ENCODE measurements around the gene BSPRY.

Gene BSPRY

DNA sequence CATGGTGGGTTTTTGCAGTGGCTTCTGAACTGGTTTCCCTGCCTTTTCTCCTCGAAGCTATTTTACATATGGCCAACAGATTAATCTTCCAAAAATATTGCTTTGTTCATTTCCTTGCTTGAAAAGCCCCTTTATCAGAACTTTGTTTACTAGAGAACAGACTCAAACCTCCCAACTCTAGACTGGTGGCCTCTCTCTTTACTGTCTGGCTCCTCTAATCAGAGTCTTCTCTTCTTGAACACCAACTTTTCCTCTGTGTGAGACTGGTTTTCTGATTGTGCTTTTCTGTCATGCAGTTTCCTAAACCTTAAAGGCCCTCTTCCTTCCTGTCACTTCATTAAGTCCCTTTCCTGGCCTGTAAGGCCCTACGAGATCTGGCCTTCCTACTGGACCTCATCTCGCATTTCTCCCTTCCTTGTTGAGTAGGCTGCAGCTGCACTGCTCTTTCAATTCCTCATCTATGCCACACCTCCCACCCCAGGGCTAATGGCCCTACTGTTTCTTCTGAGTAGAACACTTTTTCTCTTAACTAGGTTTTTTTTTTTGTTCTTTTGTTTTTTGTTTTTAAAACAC lies 66.9 kb downstream of the BSPRY start:
- Histone ChIP-seq H3K9ac (ENCODE audit: low read length) (no peak overlapping the region), H3K79me2 (ENCODE audit: insufficient read depth, low read length) (no peaks in the 10 kb centered on the region), H3K27me3 (ENCODE audit: low read length) (no peaks in the 10 kb centered on the region), H3K4me3 (ENCODE audit: insufficient read depth, low read length, poor library complexity, severe bottlenecking) (no peak overlapping the region), H2AFZ (ENCODE audit: low read depth, low read length, severe bottlenecking) (peak overlapping the region; percentile 17), H3F3A (ENCODE audit: insufficient read depth) (no peaks in the 10 kb centered on the region), H3K9me3 (ENCODE audit: insufficient read depth, low read length) (no peaks in the 10 kb centered on the region), H4K20me1 (ENCODE audit: low read depth, low read length) (no peaks in the 10 kb centered on the region), H3K27ac (ENCODE audit: low read depth, low read length) (peak overlapping the region; percentile 9; the same call in 1 of the 2 replicates), H3K4me2 (ENCODE audit: low read depth, low read length, poor library complexity, severe bottlenecking) (peak overlapping the region; percentile 25), H3K9me2 (replicated peaks; ENCODE audit: insufficient read depth, low read length) (no peaks in the 10 kb centered on the region), H3K36me3 (ENCODE audit: low read length) (no peaks in the 10 kb centered on the region)
- TF ChIP-seq, protein P1, sequence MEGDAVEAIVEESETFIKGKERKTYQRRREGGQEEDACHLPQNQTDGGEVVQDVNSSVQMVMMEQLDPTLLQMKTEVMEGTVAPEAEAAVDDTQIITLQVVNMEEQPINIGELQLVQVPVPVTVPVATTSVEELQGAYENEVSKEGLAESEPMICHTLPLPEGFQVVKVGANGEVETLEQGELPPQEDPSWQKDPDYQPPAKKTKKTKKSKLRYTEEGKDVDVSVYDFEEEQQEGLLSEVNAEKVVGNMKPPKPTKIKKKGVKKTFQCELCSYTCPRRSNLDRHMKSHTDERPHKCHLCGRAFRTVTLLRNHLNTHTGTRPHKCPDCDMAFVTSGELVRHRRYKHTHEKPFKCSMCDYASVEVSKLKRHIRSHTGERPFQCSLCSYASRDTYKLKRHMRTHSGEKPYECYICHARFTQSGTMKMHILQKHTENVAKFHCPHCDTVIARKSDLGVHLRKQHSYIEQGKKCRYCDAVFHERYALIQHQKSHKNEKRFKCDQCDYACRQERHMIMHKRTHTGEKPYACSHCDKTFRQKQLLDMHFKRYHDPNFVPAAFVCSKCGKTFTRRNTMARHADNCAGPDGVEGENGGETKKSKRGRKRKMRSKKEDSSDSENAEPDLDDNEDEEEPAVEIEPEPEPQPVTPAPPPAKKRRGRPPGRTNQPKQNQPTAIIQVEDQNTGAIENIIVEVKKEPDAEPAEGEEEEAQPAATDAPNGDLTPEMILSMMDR (IDR thresholded peaks at IDR 0.05; ENCODE audit: insufficient read depth, low read length, poor library complexity, severe bottlenecking) = no peak
- no peak for TF ChIP-seq EZH2phosphoT487 (conservative IDR thresholded peaks at IDR 0.05; ENCODE audit: low read length)

DNA sequence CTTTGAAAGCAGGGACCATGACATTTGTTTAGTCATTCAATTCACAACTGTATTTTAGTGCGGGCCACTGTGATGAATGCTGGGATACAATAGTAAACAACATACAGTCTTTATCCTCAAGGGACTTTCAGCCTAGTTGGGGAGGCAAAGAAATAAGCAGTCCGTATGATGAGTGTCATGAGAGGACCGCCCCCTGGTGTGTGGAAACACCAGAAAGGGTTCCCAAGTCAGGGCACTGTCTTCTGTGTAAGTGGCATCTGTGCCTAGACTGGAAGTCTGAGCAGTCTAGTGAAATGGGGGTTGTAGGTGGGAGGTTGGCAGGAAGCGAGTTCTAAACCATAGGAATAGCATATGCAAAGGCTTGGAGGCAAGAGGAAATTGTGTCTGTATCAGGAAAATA lies 68.0 kb downstream of the BSPRY start:
- Histone ChIP-seq H3K4me2 (ENCODE audit: low read depth, low read length, poor library complexity, severe bottlenecking) (no peak overlapping the region), H3K4me3 (ENCODE audit: insufficient read depth, low read length, poor library complexity, severe bottlenecking) (no peak overlapping the region), H3F3A (ENCODE audit: insufficient read depth) (no peaks in the 10 kb centered on the region), H4K20me1 (ENCODE audit: low read depth, low read length) (no peaks in the 10 kb centered on the region), H3K9me2 (replicated peaks; ENCODE audit: insufficient read depth, low read length) (no peaks in the 10 kb centered on the region), H3K9me3 (ENCODE audit: insufficient read depth, low read length) (no peaks in the 10 kb centered on the region), H3K36me3 (ENCODE audit: low read length) (no peaks in the 10 kb centered on the region), H3K79me2 (ENCODE audit: insufficient read depth, low read length) (no peaks in the 10 kb centered on the region), H3K27me3 (ENCODE audit: low read length) (no peaks in the 10 kb centered on the region), H3K27ac (ENCODE audit: low read depth, low read length) (no peak overlapping the region), H3K9ac (ENCODE audit: low read length) (no peak overlapping the region), H2AFZ (ENCODE audit: low read depth, low read length, severe bottlenecking) (no peak overlapping the region)
- no peak for TF ChIP-seq EZH2phosphoT487 (conservative IDR thresholded peaks at IDR 0.05; ENCODE audit: low read length)
- TF ChIP-seq, protein P1 (IDR thresholded peaks at IDR 0.05; ENCODE audit: insufficient read depth, low read length, poor library complexity, severe bottlenecking) = no peak

Measured in SU-DHL-6 (cell line).